GM21825 (cell line): ENCODE data around the gene COX6A1.

Experiments
- ATAC-seq: cut with Tn5 transposase; IDR thresholded peaks from one replicate; pipeline ENCODE4 v1.9.1; 2021; ENCODE audit warnings: mild to moderate bottlenecking, moderate library complexity; ENCODE audit not compliant: unreplicated experiment

The COX6A1 gene

DNA sequence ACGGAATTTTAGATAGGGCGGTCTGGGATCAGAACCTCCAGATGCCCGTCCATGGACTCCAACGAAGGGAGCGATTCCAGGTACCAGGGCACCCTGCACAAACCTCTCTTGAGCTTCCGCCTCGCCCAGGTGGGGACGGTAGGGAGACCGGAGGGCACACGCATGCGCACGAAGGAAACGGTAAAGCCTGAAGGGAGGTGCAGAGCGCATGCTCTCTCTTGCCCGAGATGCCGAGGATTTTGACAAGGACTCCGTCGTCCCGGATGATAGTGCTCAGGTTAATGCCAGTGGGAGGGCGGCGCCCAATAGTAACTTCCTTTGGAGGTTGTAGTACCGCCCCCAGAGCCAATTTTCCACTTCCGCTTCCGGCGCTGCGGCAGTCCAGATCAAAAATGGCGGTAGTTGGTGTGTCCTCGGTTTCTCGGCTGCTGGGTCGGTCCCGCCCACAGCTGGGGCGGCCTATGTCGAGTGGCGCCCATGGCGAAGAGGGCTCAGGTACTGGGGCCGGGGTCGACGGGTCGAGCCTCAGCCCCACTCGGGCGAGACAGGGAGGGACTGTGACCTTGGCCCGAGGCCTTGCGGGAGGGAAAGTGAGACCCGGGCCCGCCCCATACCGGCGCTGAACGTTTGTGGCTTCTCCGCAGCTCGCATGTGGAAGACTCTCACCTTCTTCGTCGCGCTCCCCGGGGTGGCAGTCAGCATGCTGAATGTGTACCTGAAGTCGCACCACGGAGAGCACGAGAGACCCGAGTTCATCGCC, at the start of gene COX6A1:
Gene COX6A1, plus strand, starts transcription at position 379 of the 760 bp plus-strand sequence. Its CDS starts 14 bp downstream, at position 393.
- ATAC-seq, result peak; percentile 92

DNA sequence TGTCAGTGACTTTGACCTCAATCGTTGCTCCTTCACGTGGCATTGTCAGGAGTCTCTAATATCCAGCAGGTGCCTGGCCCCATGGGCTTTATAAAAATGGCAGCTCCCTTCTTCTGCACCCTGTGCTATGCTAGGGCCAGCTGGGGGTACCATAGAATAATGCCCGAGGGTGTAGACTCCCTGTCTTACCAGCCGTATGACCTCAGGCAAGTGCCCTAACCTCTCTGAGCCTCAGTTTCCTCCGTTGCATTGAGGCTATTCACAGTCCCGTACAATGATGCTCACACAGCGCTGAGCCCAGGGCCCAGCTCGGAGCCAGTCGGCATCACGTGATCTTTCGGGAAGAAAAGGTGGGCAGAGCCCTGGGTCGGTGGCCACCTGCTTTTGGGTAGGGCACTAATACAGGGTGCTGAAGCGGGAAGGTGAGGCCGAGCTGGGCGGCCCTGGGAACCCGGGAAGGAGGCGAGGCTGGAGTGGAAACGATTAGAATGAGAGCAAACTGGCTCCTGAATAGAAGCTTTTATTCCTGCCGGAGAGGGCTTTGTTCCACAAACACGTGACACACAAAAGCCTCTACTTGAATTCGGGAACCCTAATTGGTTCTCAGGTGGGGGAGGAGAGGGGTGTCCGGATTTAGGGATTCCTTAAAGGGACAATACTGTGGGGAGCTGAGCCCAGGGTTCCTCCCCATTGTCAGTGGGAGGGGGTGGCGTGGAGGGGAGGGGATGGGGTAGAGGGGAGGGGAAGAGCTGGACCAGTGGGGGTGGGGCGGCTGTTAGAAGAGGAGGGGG, 49.0 kb upstream of the COX6A1 start:
- ATAC-seq, result no peak

DNA sequence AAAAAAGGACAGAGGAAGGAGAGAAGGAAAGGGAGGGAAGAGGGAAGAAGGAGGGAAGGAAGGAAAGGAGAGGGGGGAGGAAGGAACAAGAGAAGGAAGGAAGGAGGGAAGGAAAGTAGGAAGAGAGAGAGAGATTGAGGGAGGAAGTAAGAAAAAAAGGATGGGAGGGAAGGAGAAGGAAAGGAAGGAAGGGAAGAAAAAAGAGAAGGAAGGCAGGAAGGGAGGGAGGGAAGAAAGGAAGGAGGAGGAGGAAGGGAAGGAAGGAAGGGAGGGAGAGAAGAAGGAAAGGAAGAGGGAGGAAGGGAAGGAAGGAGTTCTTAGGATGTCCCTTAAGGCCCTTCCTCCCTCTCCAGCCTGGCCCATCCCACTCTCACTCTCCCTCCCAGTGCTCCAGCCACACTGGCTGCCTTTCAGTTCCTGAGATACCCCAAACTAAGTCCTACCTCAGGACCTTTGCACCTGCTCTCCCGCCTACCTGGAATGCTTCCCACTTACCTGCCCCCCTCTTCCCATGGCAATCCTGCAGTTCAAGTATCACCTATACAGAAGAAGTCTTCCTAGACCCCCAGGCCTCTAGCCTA, 47.3 kb upstream of the COX6A1 start:
- ATAC-seq, result no peak

DNA sequence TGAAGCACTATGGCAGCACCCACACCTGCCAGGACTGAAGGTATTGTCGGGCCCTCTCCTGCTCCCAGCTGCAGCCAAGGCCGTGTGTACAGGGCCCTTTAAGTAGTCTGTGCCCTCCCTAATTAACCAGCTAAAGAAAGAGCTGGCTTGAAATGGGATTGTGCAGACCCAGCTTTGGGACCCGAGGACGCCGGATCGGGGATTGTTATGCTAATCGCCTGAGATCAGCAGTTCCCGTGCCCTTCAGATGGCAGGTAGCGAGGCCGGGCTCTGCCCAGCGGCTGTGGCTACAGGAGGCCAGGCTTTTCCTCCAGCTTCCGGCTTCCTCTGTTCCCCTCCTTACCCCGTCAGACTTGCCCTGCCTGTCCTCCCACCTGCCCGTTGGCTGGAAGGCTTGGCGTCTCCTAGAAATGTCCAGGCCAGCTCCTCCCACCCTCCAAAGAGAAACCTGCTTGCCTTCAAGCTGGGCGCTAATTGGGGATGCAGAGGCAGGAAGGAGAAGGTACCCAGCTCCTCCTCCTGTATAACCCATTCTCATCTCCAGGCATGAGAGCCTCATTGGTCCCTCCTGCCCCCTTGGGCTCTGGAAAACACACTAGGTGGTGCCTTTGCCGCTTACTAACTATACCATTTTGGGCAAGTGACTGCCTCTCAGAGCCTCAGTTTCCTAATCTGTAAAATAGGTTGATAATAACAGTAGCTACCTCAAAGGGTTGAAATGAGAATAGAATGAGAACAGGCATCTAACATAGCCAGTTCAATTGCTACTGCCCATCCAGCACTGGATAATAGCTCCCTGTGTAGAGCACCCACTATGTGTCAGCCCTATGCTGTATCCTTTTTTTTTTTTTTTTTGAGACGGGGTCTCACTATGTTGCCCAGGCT, 43.2 kb upstream of the COX6A1 start:
- no peak for ATAC-seq

DNA sequence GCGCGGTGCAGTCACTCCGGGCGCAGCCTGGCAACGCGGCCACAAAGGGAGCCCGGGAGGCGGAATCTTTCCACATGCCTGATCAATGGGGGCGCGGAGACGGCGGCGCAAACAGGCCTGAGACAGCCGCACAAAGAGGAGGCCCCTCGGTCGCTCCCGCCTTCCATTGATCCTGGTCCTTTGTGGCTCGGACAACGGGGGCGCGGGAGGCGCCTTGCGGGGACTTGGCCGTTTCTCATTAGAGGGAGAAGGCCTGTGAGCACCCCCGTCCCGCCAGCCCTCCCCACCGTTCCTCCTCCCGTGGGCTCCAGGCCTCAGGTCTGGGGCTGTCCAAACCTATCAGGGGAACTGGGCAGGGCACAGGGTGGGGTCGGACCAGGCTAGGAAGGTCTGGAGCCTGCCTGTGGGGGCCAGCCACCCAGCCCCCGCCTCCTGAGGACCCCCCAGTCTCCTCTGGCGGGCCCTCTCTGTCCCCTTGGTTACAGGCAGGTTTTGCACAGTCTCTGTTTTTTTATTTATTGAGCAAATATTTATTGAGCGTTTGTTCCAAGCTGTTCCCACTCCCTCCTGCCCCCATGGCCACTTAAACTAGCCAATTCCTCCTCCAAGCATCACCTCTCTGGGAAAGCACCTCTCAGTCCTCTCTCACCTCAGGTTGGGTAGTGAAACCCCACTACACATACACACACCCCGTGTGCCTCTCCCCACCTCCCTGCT, 39.9 kb upstream of the COX6A1 start:
- ATAC-seq, result no peak

DNA sequence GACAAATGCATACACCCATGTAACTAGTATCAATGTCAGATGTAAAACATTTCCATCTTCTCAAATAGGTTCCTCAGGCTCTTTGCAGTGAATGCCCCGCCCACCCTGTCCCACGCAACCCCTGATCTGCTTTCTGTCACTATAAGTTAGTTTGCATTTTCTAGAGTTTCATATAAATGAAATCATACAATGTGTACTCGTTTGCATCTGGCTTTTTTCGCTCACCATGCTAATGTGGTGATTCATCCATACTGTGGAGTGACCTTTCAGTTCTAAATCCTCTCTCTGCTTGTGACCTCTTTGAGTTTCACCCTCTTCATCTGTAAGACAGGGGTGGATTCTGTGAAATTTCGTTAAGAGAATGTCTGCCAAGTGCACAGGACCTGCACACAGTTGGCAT, 38.4 kb upstream of the COX6A1 start:
- no peak for ATAC-seq

DNA sequence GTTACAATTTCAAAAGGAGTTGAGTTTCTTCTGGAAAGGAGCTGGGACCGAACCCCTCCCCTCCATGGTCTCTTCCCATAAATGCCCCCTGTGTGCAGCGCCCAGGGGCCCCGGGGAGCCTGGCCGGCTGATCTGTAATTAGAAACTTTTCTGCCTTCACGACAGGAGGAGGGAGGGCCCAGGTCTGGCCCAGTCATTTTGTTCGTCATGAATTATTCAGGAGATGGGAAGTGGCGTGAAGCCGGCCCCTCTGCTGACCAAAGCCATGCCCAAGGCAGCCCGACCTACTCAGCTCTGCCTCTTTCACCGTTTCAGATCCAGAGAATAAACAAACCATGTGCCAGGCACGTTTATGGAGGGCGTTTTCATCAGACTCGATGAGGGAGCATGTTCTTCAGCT, 35.7 kb upstream of the COX6A1 start:
- no peak for ATAC-seq

DNA sequence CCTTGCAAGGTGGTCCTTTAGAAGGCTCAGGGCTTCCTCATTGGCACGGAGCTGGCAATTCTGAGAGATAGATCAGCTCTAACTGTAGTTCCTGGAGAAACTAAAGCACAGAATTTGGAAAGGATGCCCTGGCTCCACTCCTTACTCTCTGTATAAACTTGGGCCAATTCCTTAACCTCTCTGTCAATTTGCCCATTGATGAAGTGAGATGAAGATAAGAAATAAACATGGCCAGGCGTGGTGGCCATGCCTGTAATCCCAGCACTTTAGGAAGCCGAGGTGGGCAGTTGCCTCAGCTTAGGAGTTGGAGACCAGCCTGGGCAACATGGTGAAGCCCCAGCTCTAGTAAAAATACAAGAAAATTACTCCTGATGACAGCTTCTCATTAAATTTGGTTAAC, 34.0 kb upstream of the COX6A1 start:
- no peak for ATAC-seq

DNA sequence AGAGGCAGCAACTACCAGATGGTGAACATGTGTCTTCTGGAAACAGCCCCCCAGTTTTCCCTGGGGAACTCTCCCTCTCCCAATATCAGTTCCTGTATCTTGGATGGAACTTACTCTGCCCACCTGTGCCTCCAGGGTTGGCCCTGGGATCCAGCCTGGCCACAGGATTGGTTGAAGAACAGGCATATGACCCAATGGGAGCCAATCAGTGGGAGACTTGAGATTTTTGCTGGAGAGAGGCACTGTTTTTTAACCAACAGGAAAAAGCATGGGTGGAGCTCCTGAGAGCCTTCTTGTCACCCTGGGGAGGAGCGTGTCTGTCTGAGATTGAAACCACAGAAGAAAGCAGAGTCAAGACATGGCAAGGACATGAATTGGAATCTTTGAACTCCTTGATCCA, 33.6 kb upstream of the COX6A1 start:
- no peak for ATAC-seq

DNA sequence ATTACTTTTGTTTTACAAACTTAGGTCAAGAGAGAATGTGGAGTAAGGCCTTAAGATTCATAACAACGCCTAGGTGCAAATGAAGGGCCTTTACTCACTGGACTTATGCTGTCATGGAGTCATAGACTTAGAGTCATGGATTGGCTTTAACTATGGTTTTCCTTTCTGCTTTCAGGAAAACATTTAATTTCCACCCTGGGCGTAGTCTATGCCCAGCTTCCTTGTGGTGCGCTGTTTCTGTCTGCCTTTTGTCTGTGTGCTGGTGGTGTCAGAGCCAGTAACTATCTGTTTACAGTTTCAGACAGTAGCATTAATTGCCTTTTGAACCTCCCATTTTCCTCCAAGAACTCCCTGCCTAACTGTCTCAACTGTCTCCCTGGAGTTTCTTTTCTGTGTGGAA, 31.8 kb upstream of the COX6A1 start:
- no peak for ATAC-seq

DNA sequence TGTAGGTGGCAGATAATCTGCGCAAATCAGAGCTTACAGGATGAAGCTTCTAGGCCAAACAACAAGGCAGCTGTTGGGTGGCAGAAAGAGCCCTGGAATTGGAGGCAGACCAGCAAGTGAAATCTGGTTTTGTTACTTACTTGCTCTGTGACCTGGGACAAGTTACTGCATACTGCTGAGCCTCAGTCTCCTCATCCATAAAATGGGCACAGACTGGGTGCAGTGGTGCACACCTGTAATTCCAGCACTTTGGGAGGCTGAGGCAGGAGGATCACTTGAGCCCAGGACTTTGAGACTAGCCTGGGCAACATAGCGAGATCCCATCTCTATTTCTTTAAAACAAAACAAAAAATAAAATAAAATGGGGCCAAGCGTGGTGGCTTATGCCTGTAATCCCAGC, 31.4 kb upstream of the COX6A1 start:
- no peak for ATAC-seq

DNA sequence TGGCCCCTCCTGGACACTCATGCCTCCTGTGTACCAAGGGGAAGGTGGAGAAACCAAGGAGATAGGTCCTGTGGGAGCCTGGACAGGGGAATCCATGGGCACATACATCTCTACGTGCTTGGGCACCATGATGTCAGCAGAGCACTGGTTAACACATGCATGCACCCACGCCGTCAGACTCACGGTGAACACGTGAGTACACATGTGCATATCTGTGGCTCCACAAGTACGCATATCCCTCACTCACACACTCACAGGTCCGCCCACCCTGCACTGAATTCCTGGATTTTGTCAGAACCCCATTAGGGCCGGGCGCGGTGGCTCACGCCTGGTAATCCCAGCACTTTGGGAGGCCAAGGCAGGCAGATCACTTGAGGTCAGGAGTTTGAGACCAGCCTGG, 29.1 kb upstream of the COX6A1 start:
- ATAC-seq, result no peak

DNA sequence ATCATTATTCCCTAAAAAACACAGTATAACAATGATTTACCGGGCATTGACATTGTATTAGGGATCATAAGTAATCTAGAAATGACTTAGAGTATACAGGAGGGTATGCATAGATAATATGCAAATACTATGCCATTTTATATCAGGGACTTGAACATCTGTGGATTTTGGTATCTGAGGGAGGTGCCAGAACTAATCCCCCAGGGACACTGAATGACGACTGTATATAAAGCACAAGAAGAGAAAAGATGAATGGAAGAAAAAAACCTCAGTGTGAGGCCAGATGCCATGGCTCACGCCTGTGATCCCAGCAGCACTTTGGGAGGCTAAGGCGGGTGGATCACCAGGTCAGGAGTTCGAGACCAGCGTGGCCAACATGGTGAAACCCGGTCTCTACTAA, 25.5 kb upstream of the COX6A1 start:
- ATAC-seq, result no peak

DNA sequence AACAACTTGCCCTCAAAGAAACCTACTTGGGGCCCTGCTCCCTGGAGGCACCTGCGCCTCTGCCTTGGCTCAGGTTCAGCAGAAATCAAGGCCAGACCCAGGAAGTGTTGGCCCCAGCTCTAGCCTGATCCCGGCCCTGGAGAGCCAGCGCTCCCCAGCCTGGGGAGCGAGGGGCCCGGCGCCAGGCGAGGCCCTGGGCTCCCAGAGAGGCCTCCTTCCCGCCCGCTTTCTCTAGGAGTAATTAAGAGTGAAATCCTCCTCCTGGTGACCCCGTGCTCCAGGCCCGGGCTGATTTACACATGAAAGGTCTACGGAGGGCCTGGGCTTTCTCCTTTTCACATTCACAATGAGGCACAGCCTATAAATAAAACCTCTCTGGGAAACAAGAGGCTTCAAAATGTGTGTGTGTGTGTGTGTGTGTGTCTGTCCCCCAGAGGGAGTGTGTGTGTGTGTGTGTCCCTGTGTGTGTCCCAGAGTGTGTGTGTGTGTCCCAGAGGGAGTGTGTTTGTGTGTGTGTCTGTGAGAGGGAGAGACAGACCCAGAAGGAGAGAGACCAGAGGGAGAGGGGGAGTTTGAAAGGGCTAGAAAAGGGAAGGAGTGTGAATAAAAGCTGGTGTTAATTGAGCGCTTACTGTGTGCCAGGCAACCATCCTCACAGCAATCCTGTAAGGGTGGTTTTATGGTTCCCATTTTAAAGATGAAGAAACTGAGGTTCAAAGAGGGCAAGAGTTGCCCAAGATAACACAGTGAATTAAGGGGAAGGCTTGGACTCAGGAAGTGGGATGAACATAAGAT, 23.8 kb upstream of the COX6A1 start:
- no peak for ATAC-seq

DNA sequence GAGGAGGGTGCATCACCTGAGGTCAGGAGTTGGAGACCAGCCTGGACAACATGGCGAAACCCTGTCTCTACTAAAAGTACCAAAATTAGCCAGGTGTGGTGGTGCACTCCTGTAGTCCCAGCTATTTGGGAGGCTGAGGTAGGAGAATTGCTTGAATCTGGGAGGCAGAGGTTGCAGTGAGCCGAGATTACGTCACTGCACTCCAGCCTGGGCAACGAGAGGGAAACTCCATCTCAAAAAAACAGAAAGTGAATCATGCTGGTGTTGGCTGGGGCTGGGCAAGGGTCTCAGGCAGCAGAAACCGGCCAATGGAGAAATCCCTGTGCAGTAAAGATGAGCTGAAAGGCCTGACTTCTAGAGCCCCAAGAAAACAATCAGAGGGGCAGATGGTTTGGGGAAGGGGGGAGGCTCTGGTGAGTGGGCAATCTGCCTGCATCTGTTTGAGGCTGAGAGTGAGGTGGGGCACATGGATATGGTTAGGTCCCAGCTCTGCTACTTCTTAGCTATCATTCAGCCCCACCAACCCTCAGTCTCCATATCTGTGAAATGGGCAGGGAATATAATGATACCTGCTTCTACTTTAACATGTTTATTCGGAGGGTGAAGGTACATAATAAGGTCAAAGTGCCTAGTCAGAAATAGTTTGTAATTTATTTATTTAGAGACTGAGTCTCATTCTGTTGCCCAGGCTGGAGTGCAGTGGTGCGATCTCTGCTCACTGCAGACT, 21.3 kb upstream of the COX6A1 start:
- no peak for ATAC-seq

DNA sequence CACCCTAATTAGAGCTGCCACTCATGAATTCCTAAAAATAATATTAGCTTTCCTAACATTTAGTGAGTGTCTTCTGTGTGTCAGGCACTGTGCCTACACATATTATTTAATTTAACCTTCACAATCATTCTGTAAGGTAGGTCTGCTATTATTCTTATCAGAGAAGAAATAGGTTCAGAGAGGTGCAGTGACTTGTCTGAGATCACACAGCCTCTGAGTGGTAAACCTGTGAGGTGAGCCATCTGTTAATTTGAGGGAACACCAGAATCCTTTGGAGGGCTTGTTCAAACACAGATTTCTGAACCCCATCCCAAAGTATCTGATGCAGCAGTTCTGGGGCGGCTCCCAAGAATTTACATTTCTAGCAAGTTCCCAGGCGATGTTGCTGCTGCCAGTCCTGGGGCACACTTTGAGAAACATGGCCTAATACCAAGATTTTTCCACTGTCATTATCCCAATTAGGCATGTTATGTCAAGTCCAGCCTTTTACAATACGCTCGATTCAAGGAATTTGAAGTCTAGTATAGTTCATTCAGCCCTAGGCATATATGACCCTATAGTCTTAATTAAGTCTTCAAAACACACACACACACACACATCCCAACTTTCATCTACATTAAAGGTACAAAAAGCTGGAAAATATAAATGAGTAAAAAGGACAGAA, 19.9 kb upstream of the COX6A1 start:
- no peak for ATAC-seq

DNA sequence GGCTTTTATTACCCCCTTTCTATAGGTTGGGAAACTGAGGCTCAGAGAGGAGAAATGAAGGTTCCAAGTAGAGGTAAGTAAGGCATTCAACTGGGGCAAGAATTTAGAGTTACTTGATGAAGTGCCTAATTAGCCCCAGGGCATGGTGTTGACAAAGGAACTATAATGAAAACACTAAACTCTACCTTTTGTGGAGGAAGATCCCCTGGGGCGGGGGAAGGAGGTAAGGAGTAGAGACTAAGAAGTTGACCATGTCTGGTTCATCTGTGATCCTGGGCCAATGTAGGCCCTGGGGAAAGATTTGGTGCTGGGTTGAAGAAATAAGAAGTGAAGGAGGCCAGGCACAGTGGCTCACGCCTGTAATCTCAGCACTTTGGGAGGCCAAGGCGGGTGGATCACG, 16.2 kb upstream of the COX6A1 start:
- no peak for ATAC-seq

DNA sequence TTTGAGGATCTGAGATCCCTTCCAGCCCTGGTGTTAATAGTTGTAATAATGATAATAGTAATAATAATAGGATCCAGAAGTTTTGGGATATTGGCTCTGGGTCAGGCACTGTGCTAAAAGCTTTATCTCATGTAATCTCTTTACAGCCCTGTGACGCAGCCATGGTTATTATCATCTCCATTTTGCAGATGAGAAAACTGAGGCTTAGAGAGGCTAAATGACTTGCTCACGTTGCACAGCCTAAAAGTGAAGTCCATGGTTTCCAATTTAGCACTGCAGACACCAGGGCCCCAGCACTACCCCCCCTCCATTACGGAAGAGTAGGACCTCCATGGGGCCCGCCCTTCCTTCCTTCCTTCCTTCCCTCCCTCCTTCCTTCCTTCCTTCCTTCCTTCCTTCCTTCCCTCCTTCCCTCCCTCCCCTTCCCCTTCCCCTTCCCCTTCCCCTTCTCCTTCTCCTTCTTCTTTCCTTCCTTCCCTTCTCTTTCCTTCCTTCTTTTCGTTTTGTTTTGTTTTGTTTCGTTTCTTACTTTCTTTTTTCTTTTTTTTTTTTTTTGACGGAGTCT, 14.9 kb upstream of the COX6A1 start:
- no peak for ATAC-seq
